ENCODE data around the gene PRKAB1. TPM values are rescaled to one million over a fixed set of nuclear protein-coding genes. Genes with fewer than 3 reads are reported as not detected.

The PRKAB1 gene
- total and polyA plus RNA-seq, 9 of the 15 experiments (the other 6 are each of a cell fraction or from before 2014, with no cell fraction given), result 32.6 to 94.2 (median 63.8) TPM

- no peak for TF ChIP-seq E4F1 (CRISPR knock-in tag; IDR thresholded peaks at IDR 0.05; ENCODE audit: borderline replicate concordance)
- TF ChIP-seq CEBPZ (IDR thresholded peaks at IDR 0.05; ENCODE audit: borderline replicate concordance, low read depth, low read length), result no peak
Measured at GRCh38 chr12:119704065-119704747, 36.3 kb downstream of the PRKAB1 start (continued).

GRCh38 chr12:119705182-119705581 lies 37.2 kb downstream of the PRKAB1 start:
- ATAC-seq, result no peak
- TF ChIP-seq ZNF436 (CRISPR knock-in tag; IDR thresholded peaks at IDR 0.05), result no peak
- TF ChIP-seq PHF8 (IDR thresholded peaks at IDR 0.05; ENCODE audit: borderline replicate concordance, low read length), result no peak
- no peak for TF ChIP-seq RFX1 (IDR thresholded peaks at IDR 0.05)
- TF ChIP-seq ZNF280B (CRISPR knock-in tag; IDR thresholded peaks at IDR 0.05), result no peak
- no peak for DNase-seq (ENCODE audit: extremely low read depth in 1 of 4, low spot score in 3 of 4)
- Histone ChIP-seq H3K27me3 (ENCODE audit: control insufficient read depth in 2 of 2, insufficient read depth in 2 of 2, low read length in 2 of 2) (no peaks in the 10 kb centered on the region), H4K20me1 (replicated peaks; ENCODE audit: control insufficient read depth, insufficient read depth, low read length) (no peaks in the 10 kb centered on the region), H3K9me1 (ENCODE audit: control insufficient read depth, insufficient read depth, low read length) (no peaks in the 10 kb centered on the region), H3K9me3 (replicated peaks; ENCODE audit: control insufficient read depth, insufficient read depth, low read depth, low read length) (no peaks in the 10 kb centered on the region), H3K79me2 (ENCODE audit: control insufficient read depth, insufficient read depth, low read length) (no peaks in the 10 kb centered on the region), H3K9ac (ENCODE audit: insufficient read depth in 1 of 2, low read depth in 2 of 2, low read length in 2 of 2) (no peak overlapping the region), H3K27ac (ENCODE audit: extremely low read depth, low read depth, low read length) (no peak overlapping the region), H2AFZ (ENCODE audit: low read depth, low read length) (no peak overlapping the region), H3K4me1 (replicated peaks in 1 of 2; ENCODE audit: control insufficient read depth in 2 of 2, insufficient read depth in 2 of 2, low read length in 2 of 2) (no peaks in the 10 kb centered on the region), H3K36me3 (ENCODE audit: control insufficient read depth, insufficient read depth, low read length) (peaks cover 50% of the 10 kb centered on the region), H3K4me2 (ENCODE audit: insufficient read depth, low read length) (no peak overlapping the region), H3K4me3 (no peak overlapping the region)
- ChIA-PET POLR2A (no interaction called here), CTCF (ENCODE audit: low intra/inter-chr PET ratio) (no interaction called here)
- intact Hi-C loops (cut with micrococcal nuclease), result no loop called here
- BruUV-seq (replicated peaks), result no TSS peak
- 86% methylated on average over 7 of the region's 7 CpGs for WGBS (ENCODE audit: insufficient coverage, low coverage, missing lambda C conversion rate)
- in situ Hi-C loops (cut with MboI), result no loop called here
- no peak for FAIRE-seq

Data from K562 (cell line).